Fibroblast of lung (primary cell): Measurements from ENCODE around the gene UBN1. TPM values are rescaled to one million over a fixed set of nuclear protein-coding genes. Genes with fewer than 3 reads are reported as not detected.

Experiments used
- DNase-seq, 2 donors: peaks; one replicate each; pipeline versions ENCODE4 v3.0.0 to v3.0.0-alpha.2; 2010; ENCODE audit warnings: low read depth in 2 of 2
- H2AFZ ChIP-seq: 2 replicates; pipeline ENCODE4 v1.5.1; 2012; ENCODE audit warnings: low read length, control low read depth, inconsistent platforms
- H3K27ac ChIP-seq: 2 replicates; pipeline ENCODE4 v1.5.1; 2011; ENCODE audit warnings: low read length, control low read depth; ENCODE audit not compliant: insufficient read depth
- H3K27me3 ChIP-seq: 2 replicates; pipeline ENCODE4 v1.5.1; 2011; ENCODE audit warnings: mild to moderate bottlenecking, low read length; ENCODE audit not compliant: control insufficient read depth, insufficient read depth
- H3K36me3 ChIP-seq: 2 replicates; pipeline ENCODE4 v1.5.1; 2011; ENCODE audit warnings: low read length; ENCODE audit not compliant: control insufficient read depth, insufficient read depth
- H3K4me1 ChIP-seq: 2 replicates; pipeline ENCODE4 v1.5.1; 2011; ENCODE audit warnings: low read length; ENCODE audit not compliant: control insufficient read depth, insufficient read depth; ENCODE audit errors: extremely low read depth
- H3K4me2 ChIP-seq: 2 replicates; pipeline ENCODE4 v1.5.1; 2011; ENCODE audit warnings: low read length, control low read depth; ENCODE audit not compliant: insufficient read depth; ENCODE audit errors: extremely low read depth
- H3K4me3 ChIP-seq, 4 experiments: fragments of 200-600 bp in 1 of 4; sonication (generic) in 1 of 4; replicated peaks in 1 of 4; 2 replicates each; pipeline ENCODE4 v1.5.1; 2011 to 2016; ENCODE audit warnings: low read length in 4 of 4, low read depth in 3 of 4, mild to moderate bottlenecking in 3 of 4, control low read depth in 2 of 4, inconsistent platforms in 1 of 4, mixed read lengths in 1 of 4; ENCODE audit not compliant: insufficient read depth in 1 of 4; ENCODE audit errors: control extremely low read depth in 1 of 4
- H3K79me2 ChIP-seq: 2 replicates; pipeline ENCODE4 v1.5.1; 2012; ENCODE audit warnings: mild to moderate bottlenecking, low read length, inconsistent platforms; ENCODE audit not compliant: control insufficient read depth, insufficient read depth
- H3K9ac ChIP-seq: 2 replicates; pipeline ENCODE4 v1.5.1; 2011; ENCODE audit warnings: mild to moderate bottlenecking, low read length, control low read depth; ENCODE audit not compliant: insufficient read depth
- H3K9me3 ChIP-seq: 2 replicates; pipeline ENCODE4 v1.5.1; 2012; ENCODE audit warnings: low read depth, low read length; ENCODE audit not compliant: control insufficient read depth, insufficient read depth
- H4K20me1 ChIP-seq: 2 replicates; pipeline ENCODE4 v1.5.1; 2011; ENCODE audit warnings: low read length; ENCODE audit not compliant: control insufficient read depth, insufficient read depth; ENCODE audit errors: extremely low read depth
- EZH2 ChIP-seq: IDR thresholded peaks from 2 replicates; pipeline ENCODE4 v1.5.1; 2012; ENCODE audit warnings: low read length, control low read depth, mild to moderate bottlenecking; ENCODE audit errors: missing control alignments
- polyA plus RNA-seq, 2 donors: library from polyadenylated mRNA; depleted of rRNA in 1 of 2; stranded (reverse) in 1 of 2; unstranded in 1 of 2; fragments of >200 nt; gene quantifications; 2 replicates each; pipeline ENCODE4 v1.2.1, GENCODE V29; 2011 to 2012; ENCODE audit warnings: missing spikeins in 1 of 2
- total RNA-seq: library from RNA; depleted of rRNA; stranded (reverse); fragments of >200 nt; gene quantifications from 2 replicates; pipeline ENCODE4 v1.2.1, GENCODE V29; 2014
- TF ChIP-seq, protein P1 (sequence below), 2 donors: IDR thresholded peaks in 1 of 2; conservative IDR thresholded peaks in 1 of 2; 1 replicate in 1 of 2; 2 replicates in 1 of 2; pipeline ENCODE4 v1.5.1; 2011 to 2012; ENCODE audit warnings: low read length in 2 of 2, control low read depth in 1 of 2, inconsistent platforms in 1 of 2, low read depth in 1 of 2, mild to moderate bottlenecking in 1 of 2

UBN1 gene
- total and polyA plus RNA-seq, 2 donors (not counting 1 experiment from before 2014, with no cell fraction given) = 13.6 to 21.1 TPM

DNA sequence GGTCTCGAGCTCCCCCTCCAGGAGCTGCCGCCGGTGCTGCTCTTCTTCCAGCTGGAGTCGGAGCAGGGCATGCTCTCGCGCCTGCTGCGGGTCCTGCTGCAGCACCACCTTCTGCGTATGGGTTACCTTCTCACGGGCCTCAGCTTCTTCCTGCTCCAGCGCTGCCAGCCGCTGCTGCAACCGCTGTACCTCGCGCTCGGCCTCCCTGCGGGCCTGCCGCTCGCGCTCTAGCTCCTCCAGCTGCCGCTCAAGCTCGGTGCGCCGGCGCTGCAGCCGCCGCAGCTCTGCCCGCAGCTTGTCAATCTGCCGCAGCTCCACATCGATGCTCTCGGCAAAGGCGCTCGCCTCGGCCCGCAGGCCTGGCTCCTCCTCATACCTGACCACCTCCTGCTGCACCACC is 36.9 kb downstream of the UBN1 start:
- Histone ChIP-seq H3K4me1 (peaks cover 2% of the 10 kb centered on the region), H3K4me2 (no peak overlapping the region), H3K27ac (no peak overlapping the region), H3K9ac (no peak overlapping the region), H2AFZ (no peak overlapping the region), H3K27me3 (no peaks in the 10 kb centered on the region), H3K79me2 (no peaks in the 10 kb centered on the region), H4K20me1 (no peaks in the 10 kb centered on the region), H3K9me3 (no peaks in the 10 kb centered on the region), H3K4me3 (no peak overlapping the region), H3K36me3 (peaks cover 40% of the 10 kb centered on the region)
- TF ChIP-seq EZH2 = no peak
- TF ChIP-seq, protein P1, sequence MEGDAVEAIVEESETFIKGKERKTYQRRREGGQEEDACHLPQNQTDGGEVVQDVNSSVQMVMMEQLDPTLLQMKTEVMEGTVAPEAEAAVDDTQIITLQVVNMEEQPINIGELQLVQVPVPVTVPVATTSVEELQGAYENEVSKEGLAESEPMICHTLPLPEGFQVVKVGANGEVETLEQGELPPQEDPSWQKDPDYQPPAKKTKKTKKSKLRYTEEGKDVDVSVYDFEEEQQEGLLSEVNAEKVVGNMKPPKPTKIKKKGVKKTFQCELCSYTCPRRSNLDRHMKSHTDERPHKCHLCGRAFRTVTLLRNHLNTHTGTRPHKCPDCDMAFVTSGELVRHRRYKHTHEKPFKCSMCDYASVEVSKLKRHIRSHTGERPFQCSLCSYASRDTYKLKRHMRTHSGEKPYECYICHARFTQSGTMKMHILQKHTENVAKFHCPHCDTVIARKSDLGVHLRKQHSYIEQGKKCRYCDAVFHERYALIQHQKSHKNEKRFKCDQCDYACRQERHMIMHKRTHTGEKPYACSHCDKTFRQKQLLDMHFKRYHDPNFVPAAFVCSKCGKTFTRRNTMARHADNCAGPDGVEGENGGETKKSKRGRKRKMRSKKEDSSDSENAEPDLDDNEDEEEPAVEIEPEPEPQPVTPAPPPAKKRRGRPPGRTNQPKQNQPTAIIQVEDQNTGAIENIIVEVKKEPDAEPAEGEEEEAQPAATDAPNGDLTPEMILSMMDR (conservative IDR thresholded peaks at IDR 0.05 in 1 of 2, IDR thresholded peaks at IDR 0.05 in 1 of 2; ENCODE audit: low read depth in 1 of 2, low read length in 2 of 2) = no peak
- DNase-seq = no peak

DNA sequence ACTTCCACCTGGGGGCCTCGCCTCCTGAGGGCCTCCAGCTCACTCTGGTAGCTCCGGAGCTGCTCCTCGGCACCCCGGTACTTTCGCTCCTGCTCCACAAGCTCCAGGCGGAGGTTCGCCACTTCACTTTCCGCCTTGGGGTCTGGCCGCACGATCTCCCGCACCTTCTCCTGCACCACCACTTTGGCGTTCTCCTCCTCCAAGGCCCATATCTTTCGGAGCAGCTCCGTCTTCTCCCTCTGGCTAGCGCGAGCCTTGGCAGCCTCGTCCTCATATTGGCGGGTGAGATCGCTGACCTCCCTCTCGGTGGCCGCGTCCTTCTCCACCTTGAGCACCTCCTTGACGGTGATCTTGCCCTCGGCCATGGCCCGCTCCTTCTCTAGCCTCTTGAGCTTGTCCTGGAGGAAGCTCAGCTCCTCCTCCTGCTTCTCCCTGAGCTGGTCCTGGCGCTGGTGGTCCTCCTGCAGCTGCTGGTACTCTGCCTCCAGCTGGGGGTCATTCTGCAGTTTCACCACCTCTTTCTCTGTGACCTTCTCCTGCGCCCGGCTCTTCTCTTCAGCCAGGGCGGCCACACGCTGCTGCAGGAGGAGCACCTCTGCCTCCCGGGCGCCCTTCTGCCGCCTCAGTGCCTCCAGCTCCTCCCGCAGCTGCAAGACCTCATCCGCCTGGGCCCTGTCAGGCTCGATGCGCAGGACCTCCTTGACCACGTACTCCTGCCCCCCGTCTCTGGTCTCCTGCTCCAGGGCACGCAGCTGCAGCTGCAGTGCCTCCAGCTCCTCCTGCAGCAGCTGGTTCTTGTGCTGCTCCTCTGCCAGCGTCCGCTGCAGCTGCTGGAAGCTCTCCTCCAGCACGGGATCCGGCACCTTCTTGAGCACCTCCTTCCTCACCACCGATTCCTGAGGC is 37.9 kb downstream of the UBN1 start:
- TF ChIP-seq EZH2 = no peak
- TF ChIP-seq, protein P1 (conservative IDR thresholded peaks at IDR 0.05 in 1 of 2, IDR thresholded peaks at IDR 0.05 in 1 of 2; ENCODE audit: low read depth in 1 of 2, low read length in 2 of 2) = no peak
- Histone ChIP-seq H4K20me1 (no peaks in the 10 kb centered on the region), H3K27ac (no peak overlapping the region), H2AFZ (no peak overlapping the region), H3K4me3 (no peak overlapping the region), H3K9ac (no peak overlapping the region), H3K9me3 (no peaks in the 10 kb centered on the region), H3K36me3 (peaks cover 39% of the 10 kb centered on the region), H3K4me2 (no peak overlapping the region), H3K4me1 (peaks cover 2% of the 10 kb centered on the region), H3K27me3 (no peaks in the 10 kb centered on the region), H3K79me2 (no peaks in the 10 kb centered on the region)
- no peak for DNase-seq

DNA sequence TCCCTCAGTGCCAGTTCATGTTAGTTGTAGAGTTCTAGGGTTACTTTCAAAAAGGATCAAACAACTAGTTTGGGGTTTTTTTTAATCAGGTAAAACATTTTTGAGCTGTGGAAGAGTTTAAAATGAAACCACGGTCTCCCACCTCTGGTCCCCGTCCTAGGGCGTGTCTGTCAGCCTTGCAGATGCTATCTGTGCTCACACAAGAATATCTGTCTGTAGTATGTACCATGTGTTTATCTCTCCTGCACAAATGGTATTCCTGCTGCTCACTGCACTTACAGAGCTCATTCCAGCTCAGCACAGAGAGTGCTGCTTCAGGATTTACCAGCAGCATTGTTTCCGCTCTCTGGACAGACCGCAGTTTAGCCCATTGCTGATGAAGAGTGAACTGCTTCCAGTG is 38.9 kb downstream of the UBN1 start:
- TF ChIP-seq, protein P1 (conservative IDR thresholded peaks at IDR 0.05 in 1 of 2, IDR thresholded peaks at IDR 0.05 in 1 of 2; ENCODE audit: low read depth in 1 of 2, low read length in 2 of 2) = no peak
- TF ChIP-seq EZH2 = no peak
- H3K4me2 ChIP-seq = no peak overlapping the region
- no peaks in the 10 kb centered on the region for H4K20me1 ChIP-seq
- H3K27ac ChIP-seq = no peak overlapping the region
- DNase-seq = no peak
- H3K9ac ChIP-seq = no peak overlapping the region
- no peaks in the 10 kb centered on the region for H3K9me3 ChIP-seq
- no peaks in the 10 kb centered on the region for H3K79me2 ChIP-seq
- H3K36me3 ChIP-seq = peaks cover 36% of the 10 kb centered on the region
- no peak overlapping the region for H2AFZ ChIP-seq
- no peaks in the 10 kb centered on the region for H3K27me3 ChIP-seq
- H3K4me1 ChIP-seq = peaks cover 2% of the 10 kb centered on the region
- no peak overlapping the region for H3K4me3 ChIP-seq
